GM10248 (cell line): ENCODE data around the gene MAIP1.

Source experiments
- CTCF ChIA-PET: fragments of 300-600 bp; sonication (Branson Sonifier 250); formaldehyde crosslinking; extraction: SDS; loops from one replicate; lab custom pipeline; 2021; ENCODE audit warnings: antibody characterized with exemption; lab: Yijun Ruan, JAX
- POLR2A ChIA-PET: fragments of 350-650 bp; sonication (Branson Sonifier 250); formaldehyde crosslinking; extraction: SDS; loops from one replicate; lab custom pipeline; 2020; ENCODE audit warnings: antibody characterized with exemption; lab: Yijun Ruan, JAX
- DNase-seq: peaks from one replicate; pipeline ENCODE4 v3.0.0; 2012; ENCODE audit errors: extremely low spot score
- TF ChIP-seq, protein P1 (sequence below): IDR thresholded peaks from 2 replicates; pipeline ENCODE4 v1.5.1; 2012; ENCODE audit warnings: mild to moderate bottlenecking, low read depth; ENCODE audit errors: extremely low read depth, missing control alignments, control extremely low read depth

Gene MAIP1

DNA sequence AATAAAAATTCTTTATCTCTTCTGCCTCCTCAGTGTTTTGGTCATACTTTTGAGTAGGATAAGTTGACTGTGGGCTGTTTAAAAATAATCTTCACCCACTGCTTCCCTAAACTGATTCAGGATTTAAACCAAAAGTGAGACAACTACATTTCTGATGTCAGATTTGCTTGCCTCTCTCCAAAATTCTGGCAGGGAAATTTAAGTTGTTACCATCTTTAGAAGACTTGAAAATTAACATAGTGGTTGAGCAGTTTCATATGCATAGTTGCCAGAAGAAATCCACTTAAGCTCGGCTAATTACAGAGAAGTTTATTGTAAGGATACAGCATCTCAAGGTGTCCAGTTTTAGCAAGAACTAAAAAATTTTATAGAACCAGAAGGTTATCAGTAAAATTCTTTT is 57.0 kb downstream of the MAIP1 start:
- TF ChIP-seq, protein P1, sequence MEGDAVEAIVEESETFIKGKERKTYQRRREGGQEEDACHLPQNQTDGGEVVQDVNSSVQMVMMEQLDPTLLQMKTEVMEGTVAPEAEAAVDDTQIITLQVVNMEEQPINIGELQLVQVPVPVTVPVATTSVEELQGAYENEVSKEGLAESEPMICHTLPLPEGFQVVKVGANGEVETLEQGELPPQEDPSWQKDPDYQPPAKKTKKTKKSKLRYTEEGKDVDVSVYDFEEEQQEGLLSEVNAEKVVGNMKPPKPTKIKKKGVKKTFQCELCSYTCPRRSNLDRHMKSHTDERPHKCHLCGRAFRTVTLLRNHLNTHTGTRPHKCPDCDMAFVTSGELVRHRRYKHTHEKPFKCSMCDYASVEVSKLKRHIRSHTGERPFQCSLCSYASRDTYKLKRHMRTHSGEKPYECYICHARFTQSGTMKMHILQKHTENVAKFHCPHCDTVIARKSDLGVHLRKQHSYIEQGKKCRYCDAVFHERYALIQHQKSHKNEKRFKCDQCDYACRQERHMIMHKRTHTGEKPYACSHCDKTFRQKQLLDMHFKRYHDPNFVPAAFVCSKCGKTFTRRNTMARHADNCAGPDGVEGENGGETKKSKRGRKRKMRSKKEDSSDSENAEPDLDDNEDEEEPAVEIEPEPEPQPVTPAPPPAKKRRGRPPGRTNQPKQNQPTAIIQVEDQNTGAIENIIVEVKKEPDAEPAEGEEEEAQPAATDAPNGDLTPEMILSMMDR = no peak
- POLR2A ChIA-PET = no interaction called here
- CTCF ChIA-PET = interaction anchor here (1.2 kb wide), 1 partner anchor 458 kb away, joined by 3 read pairs; no protein-coding TSS in a partner anchor
- no peak for DNase-seq
